Stimulated activated CD4-positive, alpha-beta T cell treated with anti-CD3 and anti-CD28 coated beads, Interleukin-2, amount 100 ng/mL, for 24 hours (primary cell): ENCODE results near the gene ARRB1.

Source experiments
- DNase-seq, 2 donors: peaks; one replicate each; pipeline ENCODE4 v3.0.0-alpha.2; 2020

Gene ARRB1

DNA sequence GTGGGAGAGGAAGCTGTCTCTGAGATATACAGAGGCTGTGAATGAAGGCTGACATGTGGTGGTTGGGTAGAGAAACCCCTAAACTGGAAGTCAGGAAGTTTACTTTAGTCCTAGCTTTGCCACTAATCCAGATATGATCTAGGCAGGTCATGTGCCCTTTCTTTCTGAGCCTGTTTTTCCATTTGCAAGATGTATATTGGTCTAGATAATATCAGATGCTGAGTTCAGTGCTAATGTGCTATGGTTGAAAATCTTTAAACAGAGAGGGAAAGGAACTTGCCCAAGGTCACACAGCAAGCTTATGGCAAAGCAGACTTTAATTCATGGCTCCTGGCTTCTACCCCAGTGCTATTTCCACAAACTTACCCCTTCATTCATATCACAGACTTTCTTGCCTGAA lies 136.6 kb downstream of the ARRB1 start:
- DNase-seq = no peak

DNA sequence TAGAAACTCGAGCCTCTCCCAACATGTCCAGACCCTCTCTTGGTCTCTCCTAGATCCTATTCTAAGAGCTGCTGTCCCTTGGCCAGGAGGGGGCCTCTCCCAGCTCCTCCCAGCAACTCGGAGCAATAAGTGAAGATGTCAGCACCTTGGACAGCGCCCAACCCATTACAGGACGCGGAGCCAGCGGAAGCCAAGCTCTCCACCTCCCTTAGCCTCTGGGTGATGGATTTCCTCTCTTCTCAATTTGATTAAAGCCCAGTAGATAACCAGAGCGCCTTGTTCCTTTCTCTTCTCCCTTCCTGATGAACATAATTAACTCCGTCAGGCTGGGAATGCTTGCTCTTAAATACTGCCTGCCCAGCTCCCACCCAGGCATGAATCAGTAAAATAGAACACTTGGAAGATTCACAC lies 137.0 kb downstream of the ARRB1 start:
- DNase-seq = peak; percentile 81 to 83
